ENCODE data around the gene TTYH1. TPM values are rescaled to one million over a fixed set of nuclear protein-coding genes. Genes with fewer than 3 reads are reported as not detected.

Gene TTYH1
- total and polyA plus RNA-seq, 2 of the 4 experiments (the other 2 are of a cell fraction) = not detected

GRCh38 chr19:54460230-54461005 lies 45.2 kb downstream of the TTYH1 start (continued):
- no peak for TF ChIP-seq CHD1 (IDR thresholded peaks at IDR 0.05; ENCODE audit: low read depth, low read length)
- TF ChIP-seq POLR2A (IDR thresholded peaks at IDR 0.05; ENCODE audit: low read depth, low read length) = no peak

GRCh38 chr19:54461210-54461609 lies 45.9 kb downstream of the TTYH1 start:
- peak overlapping the region; percentile 22; the same call in 1 of the 2 replicates for H3K18ac ChIP-seq (ENCODE audit: low read depth, low read length)
- DNase-seq (no peak), ATAC-seq (ENCODE audit: low read depth) (no peak)
- dilution Hi-C loops (cut with HindIII; ENCODE audit: low sequenced_read_pairs, unreplicated experiment) = no loop called here
- H3K4me2 ChIP-seq (ENCODE audit: low read depth, low read length) = peak overlapping the region; percentile 48; the same call in 1 of the 2 replicates
- H3K79me1 ChIP-seq (ENCODE audit: low read depth in 1 of 2, low read length in 2 of 2) = peaks cover 11 to 41% of the 10 kb centered on the region in 2 experiments; a peak in 3 of 4 replicates
- TSS peak; percentile 61 for BruUV-seq (replicated peaks)
- no peak overlapping the region for H2BK120ac ChIP-seq (ENCODE audit: low read depth, low read length)
- ChIA-PET CTCF (no interaction called here), POLR2A (ENCODE audit: unreplicated experiment) (interaction anchor here (1.0 kb wide), 1 partner anchor 12 kb away, joined by 3 read pairs; the partner anchor contains the start of gene LENG8)
- no CpG with 5 or more reads among the region's 27 CpGs for WGBS, 2 experiments (ENCODE audit: extremely low coverage in 2 of 2, insufficient read length in 1 of 2)
- H3K56ac ChIP-seq (ENCODE audit: extremely low read depth, insufficient read depth, low read length) = no peak overlapping the region
- no peak overlapping the region; the same call in 1 of the 2 replicates for H2AK5ac ChIP-seq (ENCODE audit: low read depth, low read length)
- no peak overlapping the region for H2BK20ac ChIP-seq (ENCODE audit: low read depth, low read length)
- H3K23ac ChIP-seq (ENCODE audit: low read depth, low read length) = no peak overlapping the region
- peaks cover 59% of the 10 kb centered on the region for H3K36me3 ChIP-seq (ENCODE audit: control insufficient read depth, insufficient read depth, low read length)
- no peaks in the 10 kb centered on the region for H3K9me3 ChIP-seq (ENCODE audit: control insufficient read depth, insufficient read depth, low read length)
- H2AFZ ChIP-seq (replicated peaks; ENCODE audit: low read length, poor library complexity) = no peak overlapping the region
- peak overlapping the region; percentile 8; the same call in 1 of the 2 replicates for H4K5ac ChIP-seq (ENCODE audit: low read depth, low read length)
- no peak overlapping the region for H4K91ac ChIP-seq (ENCODE audit: insufficient read depth, low read depth, low read length)
- no peaks in the 10 kb centered on the region for H3K27me3 ChIP-seq (ENCODE audit: control insufficient read depth, insufficient read depth, low read length)
- 0 out of 2 replicates have a peak overlapping the region, but pooled peaks have one; percentile 46 for H3K4ac ChIP-seq (ENCODE audit: low read depth, low read length)
- H2BK5ac ChIP-seq (ENCODE audit: low read depth, low read length, poor library complexity, severe bottlenecking) = no peak overlapping the region
- no peak overlapping the region for H2BK15ac ChIP-seq (ENCODE audit: low read depth, low read length)
- peaks cover 18% of the 10 kb centered on the region for H3K4me1 ChIP-seq (ENCODE audit: control insufficient read depth, insufficient read depth, low read length)
- H3K9me1 ChIP-seq (ENCODE audit: insufficient read depth, low read length) = peaks cover 6% of the 10 kb centered on the region; the same call in 1 of the 2 replicates
- in situ Hi-C loops (cut with MboI; ENCODE audit: low sequenced_read_pairs) = loop anchor here (25.0 kb wide), 4 partner anchors 349 to 1676 kb away; partner anchors contain the start of genes NAT14, NDUFA3, OSCAR and PRPF31
- TF ChIP-seq FOS (IDR thresholded peaks at IDR 0.05; ENCODE audit: low read depth, low read length) (no peak), RCOR1 (IDR thresholded peaks at IDR 0.05; ENCODE audit: insufficient replicate concordance, low read length) (no peak), SMC3 (IDR thresholded peaks at IDR 0.05; ENCODE audit: low read depth, low read length) (no peak), BHLHE40 (IDR thresholded peaks at IDR 0.05; ENCODE audit: low read depth, low read length) (no peak), RAD21 (IDR thresholded peaks at IDR 0.05; ENCODE audit: low read length) (no peak), ELK1 (IDR thresholded peaks at IDR 0.05; ENCODE audit: borderline replicate concordance, low read depth, low read length) (no peak), CTCF (conservative IDR thresholded peaks at IDR 0.05; ENCODE audit: low read depth, low read length) (no peak)
- intact Hi-C loops (cut with micrococcal nuclease) = loop anchor here (1.0 to 10.0 kb wide), 2 partner anchors 12 to 624 kb away; partner anchors contain the start of gene LENG8
- H4K20me1 ChIP-seq (ENCODE audit: insufficient read depth, low read length) = peaks cover 50% of the 10 kb centered on the region
- no peak overlapping the region for H3K4me3 ChIP-seq (ENCODE audit: insufficient read depth, low read depth, low read length)
- peak overlapping the region; percentile 18; the same call in 1 of the 2 replicates for H3K9ac ChIP-seq (ENCODE audit: low read depth, low read length)
- no peak overlapping the region for H3K14ac ChIP-seq (replicated peaks; ENCODE audit: low read depth, low read length)
- H2AK9ac ChIP-seq (replicated peaks; ENCODE audit: low read depth, low read length, poor library complexity) = peak overlapping the region; percentile 60
- H3K27ac ChIP-seq (ENCODE audit: insufficient read depth, low read length) = peak overlapping the region; percentile 85; the same call in 1 of the 2 replicates
- no peak overlapping the region for H4K8ac ChIP-seq (ENCODE audit: low read depth in 2 of 2, low read length in 2 of 2)

Data from IMR-90 (cell line).